NCI-H128 (cell line): ENCODE data around the gene ABCD1.

Source experiments
- DNase-seq: peaks from one replicate; lab custom pipeline; 2025; ENCODE audit not compliant: unreplicated experiment; lab: John Stamatoyannopoulos, UW

ABCD1 gene

GRCh38 chrX:153761863-153762262 lies 37.2 kb downstream of the ABCD1 start:
- no peak for DNase-seq

GRCh38 chrX:153762626-153763173 lies 38.0 kb downstream of the ABCD1 start:
- no peak for DNase-seq

DNA sequence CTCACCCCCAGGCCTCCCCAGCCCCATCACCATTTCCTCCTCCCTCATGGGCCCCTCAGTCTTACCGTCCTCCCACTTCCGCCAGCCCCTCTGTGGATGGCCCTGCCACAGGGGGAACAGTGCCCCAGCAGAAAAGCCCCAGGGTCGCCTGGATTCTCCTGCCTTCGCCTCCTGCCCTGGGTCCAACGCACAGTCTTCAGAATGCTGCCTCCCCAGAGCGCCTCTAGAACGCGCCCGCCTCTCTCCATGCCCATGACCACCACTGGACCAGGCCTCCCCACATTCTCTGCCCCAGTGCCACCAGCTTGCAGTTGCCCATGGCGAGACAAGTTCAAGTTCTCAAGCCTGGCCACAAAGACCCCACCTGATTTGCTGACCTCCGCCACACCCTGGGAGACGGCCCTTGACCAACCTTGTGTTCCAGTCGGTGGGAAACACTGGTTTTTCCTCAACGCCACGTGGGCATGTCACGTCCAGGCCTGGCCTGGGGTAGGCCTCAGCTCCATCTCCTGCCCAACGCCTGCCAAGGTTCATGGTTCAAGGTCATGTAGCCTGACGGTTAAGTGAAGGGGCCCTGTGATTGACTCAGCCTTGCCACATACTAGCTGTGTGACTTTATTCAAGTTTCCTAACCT lies 38.8 kb downstream of the ABCD1 start:
- DNase-seq: no peak

DNA sequence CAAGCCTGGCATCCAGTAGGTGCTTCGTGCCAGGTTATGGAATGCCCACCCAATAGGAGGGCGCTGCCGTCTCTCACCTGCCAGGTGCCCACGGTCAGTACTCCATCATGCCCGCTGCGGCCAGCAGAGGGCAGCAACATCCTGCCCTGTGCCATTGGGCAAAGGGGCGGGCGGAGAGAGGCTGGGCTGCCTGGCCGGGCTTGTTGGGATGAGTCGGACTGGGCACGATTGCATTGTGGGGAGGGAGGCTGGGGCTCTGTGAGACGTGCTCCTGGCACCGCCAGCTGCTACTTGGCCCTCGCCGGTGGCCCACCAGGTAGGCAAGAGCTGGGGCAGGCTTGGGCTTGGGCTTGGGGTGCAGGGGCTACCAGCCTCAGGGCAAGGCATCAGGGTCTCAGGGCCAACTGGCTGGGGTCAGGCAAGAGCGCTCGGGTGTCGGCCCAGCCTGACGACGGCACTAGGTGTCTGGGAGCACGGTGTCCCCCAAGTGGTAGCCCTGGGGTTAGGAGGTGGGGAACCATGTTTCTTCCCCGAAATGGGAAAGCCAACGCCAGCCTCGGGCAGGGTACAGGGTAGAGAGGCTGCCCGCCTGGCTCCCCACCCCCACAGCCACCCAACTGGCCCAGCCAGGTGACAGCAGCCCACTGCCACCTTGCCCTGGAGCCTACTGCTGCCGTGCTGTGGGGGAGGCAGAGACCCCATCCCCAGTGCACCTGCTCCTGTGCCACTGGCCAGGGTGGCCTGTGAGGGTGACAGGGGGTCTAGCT lies 39.5 kb downstream of the ABCD1 start, which contains the start of gene PLXNB3:
Gene PLXNB3 (plus strand): TSS at position 261 of the 767 bp plus-strand sequence. CDS start 1,287 bp downstream, outside the sequence.
- peak; percentile 68 for DNase-seq

DNA sequence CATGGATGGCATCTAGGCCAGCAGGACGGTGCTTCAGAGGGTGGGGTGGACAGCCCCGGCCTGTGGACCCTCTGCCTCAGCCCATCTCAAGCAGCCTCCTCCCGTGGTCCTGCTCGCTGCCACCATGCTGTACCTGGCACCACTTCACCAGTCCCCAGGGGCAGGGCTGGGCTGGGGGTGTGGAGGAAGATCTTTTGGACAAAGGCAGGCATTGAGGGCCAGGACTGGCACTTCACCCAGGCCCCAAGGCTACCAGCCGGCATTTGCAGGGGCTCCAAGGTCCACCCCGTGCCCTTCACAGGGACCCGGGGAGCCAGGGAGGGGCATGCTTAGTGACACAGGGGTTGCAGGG lies 40.1 kb downstream of the ABCD1 start:
- no peak for DNase-seq

- no peak for DNase-seq
Measured at GRCh38 chrX:153765138-153766079, 40.8 kb downstream of the ABCD1 start.

GRCh38 chrX:153766098-153766817 lies 41.6 kb downstream of the ABCD1 start:
- DNase-seq: peak; percentile 8

GRCh38 chrX:153766871-153767673 lies 42.4 kb downstream of the ABCD1 start:
- no peak for DNase-seq

DNA sequence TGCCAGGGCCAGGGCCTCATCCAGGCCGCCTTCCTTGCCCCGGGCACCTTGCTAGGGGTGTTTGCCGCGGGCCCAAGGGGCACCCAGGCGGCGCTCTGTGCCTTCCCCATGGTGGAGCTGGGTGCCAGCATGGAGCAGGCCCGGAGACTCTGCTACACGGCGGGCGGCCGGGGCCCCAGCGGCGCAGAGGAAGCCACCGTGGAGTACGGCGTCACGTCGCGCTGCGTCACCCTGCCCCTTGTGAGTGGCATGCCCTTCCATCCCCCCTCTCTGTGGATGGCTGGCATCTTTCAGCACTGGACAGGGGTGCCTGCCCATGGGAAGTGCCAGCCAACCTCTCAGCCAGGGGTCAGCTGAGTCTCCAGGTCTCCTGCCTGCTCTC lies 43.0 kb downstream of the ABCD1 start:
- DNase-seq: no peak

- no peak for DNase-seq
Measured at GRCh38 chrX:153768311-153769157, 43.9 kb downstream of the ABCD1 start.

GRCh38 chrX:153769158-153769864 lies 44.7 kb downstream of the ABCD1 start:
- DNase-seq: no peak

- DNase-seq: no peak
Measured at GRCh38 chrX:153769865-153770600, 45.4 kb downstream of the ABCD1 start.

DNA sequence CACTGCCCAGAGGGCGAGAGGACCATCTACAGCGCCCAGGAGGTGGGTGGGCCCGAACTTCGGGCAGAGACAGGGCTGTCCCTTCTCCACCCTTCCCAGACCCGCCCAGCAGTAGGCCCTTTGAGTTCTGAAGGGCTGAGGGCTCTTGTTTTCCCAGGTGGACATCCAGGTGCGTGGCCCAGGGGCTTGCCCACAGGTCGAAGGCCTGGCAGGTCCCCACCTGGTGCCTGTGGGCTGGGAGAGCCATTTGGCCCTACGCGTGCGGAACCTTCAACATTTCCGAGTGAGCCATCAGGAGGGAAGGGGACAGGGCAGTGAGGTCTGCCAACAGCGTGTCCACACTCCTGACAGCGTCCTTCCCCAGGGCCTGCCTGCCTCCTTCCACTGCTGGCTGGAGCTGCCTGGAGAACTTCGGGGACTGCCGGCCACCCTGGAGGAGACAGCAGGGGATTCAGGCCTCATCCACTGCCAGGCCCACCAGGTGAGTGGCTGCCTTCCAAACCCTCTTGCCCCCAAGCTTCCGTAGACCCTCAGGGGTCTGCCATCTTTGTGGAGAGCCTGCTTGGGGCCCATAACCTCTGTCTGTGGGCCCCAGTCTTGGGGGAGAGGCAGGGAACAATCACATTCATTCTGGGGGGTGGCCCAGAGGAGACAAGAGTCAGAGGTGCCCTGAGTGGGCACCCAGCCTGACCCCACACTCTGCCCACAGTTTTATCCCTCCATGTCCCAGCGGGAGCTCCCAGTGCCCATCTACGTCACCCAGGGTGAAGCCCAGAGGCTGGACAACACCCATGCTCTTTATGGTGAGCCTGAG lies 46.2 kb downstream of the ABCD1 start:
- DNase-seq: no peak

GRCh38 chrX:153771415-153772315 lies 47.0 kb downstream of the ABCD1 start:
- no peak for DNase-seq

GRCh38 chrX:153772316-153773217 lies 47.9 kb downstream of the ABCD1 start:
- no peak for DNase-seq
